Left forelimb (tissue), 1 donor: ENCODE data around the gene AQP2.
"Not testable (repeated sequence)": the region's sequence is repeated elsewhere in the genome, so short reads cannot be mapped to it uniquely, and the experiment has no call there.

Experiments
- DNase-seq: peaks from one replicate; pipeline ENCODE4 v3.0.0-alpha.2; 2018; ENCODE audit warnings: low spot score

AQP2 gene

GRCh38 chr12:49987625-49988303 lies 37.2 kb downstream of the AQP2 start:
- DNase-seq, result no peak

GRCh38 chr12:49989400-49989799 lies 38.9 kb downstream of the AQP2 start:
- DNase-seq, result not testable (repeated sequence)

- no peak for DNase-seq
Observed at GRCh38 chr12:49990273-49990672, 39.7 kb downstream of the AQP2 start.

GRCh38 chr12:49998453-49998852 lies 47.9 kb downstream of the AQP2 start:
- no peak for DNase-seq

- no peak for DNase-seq
Observed at GRCh38 chr12:50003595-50003994, 53.1 kb downstream of the AQP2 start.

GRCh38 chr12:50004696-50005095 lies 54.2 kb downstream of the AQP2 start:
- no peak for DNase-seq

GRCh38 chr12:50005175-50005574 lies 54.6 kb downstream of the AQP2 start:
- DNase-seq, result no peak

GRCh38 chr12:50006280-50006679 lies 55.7 kb downstream of the AQP2 start:
- no peak for DNase-seq

- no peak for DNase-seq
Observed at GRCh38 chr12:50006754-50007442, 56.4 kb downstream of the AQP2 start.
